Measurements from ENCODE around the gene TACC2. TPM values are rescaled to one million over a fixed set of nuclear protein-coding genes. Genes with fewer than 3 reads are reported as not detected.

The TACC2 gene
- total RNA-seq, 1 experiment from 2014 or later: 89.0 TPM

GRCh38 chr10:121947343-121948330, 41.3 kb upstream of the TACC2 start:
- TF ChIP-seq CTCF (IDR thresholded peaks at IDR 0.05; ENCODE audit: unreplicated experiment): no peak
- no TSS peak for BruUV-seq (replicated peaks)
- Mint-ChIP-seq H3K4me3 (ENCODE audit: unreplicated experiment) (no peak overlapping the region), H3K9me3 (ENCODE audit: unreplicated experiment) (no peaks in the 10 kb centered on the region), H3K27me3 (ENCODE audit: insufficient read depth, unreplicated experiment) (no peaks in the 10 kb centered on the region), H3K36me3 (ENCODE audit: insufficient read depth, unreplicated experiment) (no peaks in the 10 kb centered on the region), H3K4me1 (ENCODE audit: insufficient read depth, unreplicated experiment) (peaks cover 9% of the 10 kb centered on the region), H3K27ac (ENCODE audit: low read depth, unreplicated experiment) (no peak overlapping the region)
- CTCF ChIA-PET: interaction anchor here (0.5 to 0.6 kb wide), 2 partner anchors 63 to 148 kb away, joined by 3 to 4 read pairs; no protein-coding TSS in a partner anchor
- no peak for DNase-seq (ENCODE audit: unreplicated experiment)
- POLR2A ChIA-PET: interaction anchor here (0.7 to 1.2 kb wide), 4 partner anchors 16 to 165 kb away, joined by 3 to 5 read pairs (median 3); partner anchors contain the start of gene ATE1
- intact Hi-C loops (cut with micrococcal nuclease): no loop called here

- intact Hi-C loops (cut with micrococcal nuclease): no loop called here
Measured at GRCh38 chr10:121949049-121949448, 39.9 kb upstream of the TACC2 start.

GRCh38 chr10:121949451-121949850, 39.5 kb upstream of the TACC2 start:
- Mint-ChIP-seq H3K27ac (ENCODE audit: low read depth, unreplicated experiment) (no peak overlapping the region), H3K4me1 (ENCODE audit: insufficient read depth, unreplicated experiment) (no peaks in the 10 kb centered on the region), H3K36me3 (ENCODE audit: insufficient read depth, unreplicated experiment) (peaks cover 7% of the 10 kb centered on the region), H3K27me3 (ENCODE audit: insufficient read depth, unreplicated experiment) (no peaks in the 10 kb centered on the region), H3K9me3 (ENCODE audit: unreplicated experiment) (no peaks in the 10 kb centered on the region), H3K4me3 (ENCODE audit: unreplicated experiment) (no peak overlapping the region)
- ChIA-PET POLR2A (interaction anchor here (1.2 kb wide), 1 partner anchor 13 kb away, joined by 3 read pairs; no protein-coding TSS in a partner anchor), CTCF (no interaction called here)
- DNase-seq (ENCODE audit: unreplicated experiment): no peak
- BruUV-seq (replicated peaks): no TSS peak
- no peak for TF ChIP-seq CTCF (IDR thresholded peaks at IDR 0.05; ENCODE audit: unreplicated experiment)
- intact Hi-C loops (cut with micrococcal nuclease): no loop called here

More at GRCh38 chr10:121949049-121949448, 39.9 kb upstream of the TACC2 start:
- H3K27me3 Mint-ChIP-seq (ENCODE audit: insufficient read depth, unreplicated experiment): no peaks in the 10 kb centered on the region
- peaks cover 7% of the 10 kb centered on the region for H3K36me3 Mint-ChIP-seq (ENCODE audit: insufficient read depth, unreplicated experiment)
- no peak for DNase-seq (ENCODE audit: unreplicated experiment)
- ChIA-PET POLR2A (interaction anchor here (1.0 to 1.2 kb wide), 3 partner anchors 13 to 164 kb away, joined by 3 to 5 read pairs (median 3); partner anchors contain the start of gene ATE1), CTCF (interaction anchor here (0.7 kb wide), 1 partner anchor 13 kb away, joined by 3 read pairs; no protein-coding TSS in a partner anchor)
- no peak for TF ChIP-seq CTCF (IDR thresholded peaks at IDR 0.05; ENCODE audit: unreplicated experiment)
- no TSS peak for BruUV-seq (replicated peaks)
- no peaks in the 10 kb centered on the region for H3K4me1 Mint-ChIP-seq (ENCODE audit: insufficient read depth, unreplicated experiment)
- no peak overlapping the region for H3K27ac Mint-ChIP-seq (ENCODE audit: low read depth, unreplicated experiment)
- H3K9me3 Mint-ChIP-seq (ENCODE audit: unreplicated experiment): no peaks in the 10 kb centered on the region
- no peak overlapping the region for H3K4me3 Mint-ChIP-seq (ENCODE audit: unreplicated experiment)

GRCh38 chr10:121952226-121952625, 36.7 kb upstream of the TACC2 start:
- Mint-ChIP-seq H3K4me3 (ENCODE audit: unreplicated experiment) (no peak overlapping the region), H3K27ac (ENCODE audit: low read depth, unreplicated experiment) (no peak overlapping the region), H3K36me3 (ENCODE audit: insufficient read depth, unreplicated experiment) (peaks cover 14% of the 10 kb centered on the region), H3K27me3 (ENCODE audit: insufficient read depth, unreplicated experiment) (no peaks in the 10 kb centered on the region), H3K4me1 (ENCODE audit: insufficient read depth, unreplicated experiment) (peaks cover 22% of the 10 kb centered on the region), H3K9me3 (ENCODE audit: unreplicated experiment) (no peaks in the 10 kb centered on the region)
- ChIA-PET POLR2A (interaction anchor here (1.4 kb wide), 1 partner anchor 17 kb away, joined by 3 read pairs; no protein-coding TSS in a partner anchor), CTCF (no interaction called here)
- BruUV-seq (replicated peaks): no TSS peak
- intact Hi-C loops (cut with micrococcal nuclease): no loop called here
- no peak for DNase-seq (ENCODE audit: unreplicated experiment)
- TF ChIP-seq CTCF (IDR thresholded peaks at IDR 0.05; ENCODE audit: unreplicated experiment): no peak

Measured in MCF 10A (cell line).